GM12891 (cell line): Measurements from ENCODE around the gene ZSCAN29.

Experiments
- DNase-seq: peaks from one replicate; pipeline ENCODE4 v3.0.0; 2011; ENCODE audit warnings: low spot score; ENCODE audit not compliant: insufficient read length
- FAIRE-seq: peaks from 2 replicates; lab custom pipeline; 2011; peaks lifted over from hg19 to GRCh38; lab: Jason Lieb, UNC
- PAX5 ChIP-seq: IDR thresholded peaks from 2 replicates; pipeline ENCODE4 v1.6.1; 2011; ENCODE audit warnings: low read length, moderate library complexity, mild to moderate bottlenecking; ENCODE audit not compliant: insufficient read depth, severe bottlenecking
- POLR2A ChIP-seq: IDR thresholded peaks from 2 replicates; pipeline ENCODE4 v1.6.1; 2011; ENCODE audit warnings: low read depth, low read length, control low read depth
- POLR2AphosphoS5 ChIP-seq: IDR thresholded peaks from 2 replicates; pipeline ENCODE4 v1.6.1; 2011; ENCODE audit warnings: low read depth, low read length, control low read depth
- POU2F2 ChIP-seq: IDR thresholded peaks from 2 replicates; pipeline ENCODE4 v1.6.1; 2011; ENCODE audit warnings: low read depth, mild to moderate bottlenecking, control low read depth, low read length, moderate library complexity
- SPI1 ChIP-seq: IDR thresholded peaks from 2 replicates; pipeline ENCODE4 v1.6.1; 2011; ENCODE audit warnings: low read depth, low read length, control low read depth
- TAF1 ChIP-seq: IDR thresholded peaks from 2 replicates; pipeline ENCODE4 v1.6.1; 2011; ENCODE audit warnings: low read depth, low read length, control low read depth

Gene ZSCAN29

DNA sequence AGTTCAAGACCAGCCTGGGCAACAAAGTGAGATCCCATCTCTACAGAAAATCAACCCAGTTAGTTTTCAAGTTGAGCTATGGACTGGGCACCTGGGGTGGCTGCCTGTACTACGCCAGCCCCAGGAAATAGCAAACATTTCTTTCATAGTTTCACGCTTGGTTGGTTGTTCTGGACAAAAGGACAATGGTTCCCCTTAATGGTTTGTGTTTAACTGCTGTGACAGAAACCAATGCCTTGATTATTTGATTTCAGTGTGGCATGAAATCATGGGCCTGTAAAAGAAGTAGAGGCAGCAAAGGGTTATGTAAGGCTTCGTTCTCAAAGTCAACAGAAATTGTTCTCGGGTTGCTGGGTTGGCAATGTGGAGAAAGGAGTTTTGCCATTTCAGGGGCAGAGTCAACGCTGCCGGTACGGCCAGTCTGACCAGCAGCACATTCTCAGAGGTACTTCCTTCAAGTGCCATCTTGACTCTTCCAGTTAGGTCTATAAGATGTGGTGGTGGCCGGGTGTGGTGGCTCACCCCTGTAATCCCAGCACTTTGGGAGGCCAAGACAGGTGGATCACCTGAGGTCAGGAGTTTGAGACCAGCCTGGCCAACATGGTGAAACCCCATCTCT lies 53.2 kb downstream of the ZSCAN29 start:
- FAIRE-seq: no peak
- no peak for TF ChIP-seq POLR2AphosphoS5
- TF ChIP-seq PAX5: no peak
- no peak for TF ChIP-seq TAF1
- no peak for TF ChIP-seq POLR2A
- no peak for TF ChIP-seq SPI1
- no peak for TF ChIP-seq POU2F2
- DNase-seq: no peak

DNA sequence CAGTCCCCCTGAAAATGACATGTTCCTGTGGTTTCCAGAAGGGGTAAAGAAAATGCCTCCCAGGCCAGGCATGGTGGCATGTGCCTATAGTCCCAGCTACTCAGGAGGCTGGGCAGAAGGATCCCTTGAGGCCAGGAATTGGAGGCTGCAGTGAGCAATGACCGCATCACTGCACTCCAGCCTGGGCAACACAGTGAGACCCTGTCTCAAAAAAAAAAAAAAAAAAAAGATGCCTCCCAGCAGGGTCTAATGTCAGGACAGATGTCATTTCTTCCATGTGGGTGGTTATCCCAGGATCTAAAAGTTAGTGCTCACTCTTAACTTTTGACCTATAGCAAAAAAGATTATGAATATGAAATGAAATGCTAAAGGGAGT lies 53.9 kb downstream of the ZSCAN29 start:
- DNase-seq: no peak
- TF ChIP-seq POLR2AphosphoS5 (no peak), SPI1 (no peak), PAX5 (no peak), POLR2A (no peak), TAF1 (no peak), POU2F2 (no peak)
- FAIRE-seq: no peak

DNA sequence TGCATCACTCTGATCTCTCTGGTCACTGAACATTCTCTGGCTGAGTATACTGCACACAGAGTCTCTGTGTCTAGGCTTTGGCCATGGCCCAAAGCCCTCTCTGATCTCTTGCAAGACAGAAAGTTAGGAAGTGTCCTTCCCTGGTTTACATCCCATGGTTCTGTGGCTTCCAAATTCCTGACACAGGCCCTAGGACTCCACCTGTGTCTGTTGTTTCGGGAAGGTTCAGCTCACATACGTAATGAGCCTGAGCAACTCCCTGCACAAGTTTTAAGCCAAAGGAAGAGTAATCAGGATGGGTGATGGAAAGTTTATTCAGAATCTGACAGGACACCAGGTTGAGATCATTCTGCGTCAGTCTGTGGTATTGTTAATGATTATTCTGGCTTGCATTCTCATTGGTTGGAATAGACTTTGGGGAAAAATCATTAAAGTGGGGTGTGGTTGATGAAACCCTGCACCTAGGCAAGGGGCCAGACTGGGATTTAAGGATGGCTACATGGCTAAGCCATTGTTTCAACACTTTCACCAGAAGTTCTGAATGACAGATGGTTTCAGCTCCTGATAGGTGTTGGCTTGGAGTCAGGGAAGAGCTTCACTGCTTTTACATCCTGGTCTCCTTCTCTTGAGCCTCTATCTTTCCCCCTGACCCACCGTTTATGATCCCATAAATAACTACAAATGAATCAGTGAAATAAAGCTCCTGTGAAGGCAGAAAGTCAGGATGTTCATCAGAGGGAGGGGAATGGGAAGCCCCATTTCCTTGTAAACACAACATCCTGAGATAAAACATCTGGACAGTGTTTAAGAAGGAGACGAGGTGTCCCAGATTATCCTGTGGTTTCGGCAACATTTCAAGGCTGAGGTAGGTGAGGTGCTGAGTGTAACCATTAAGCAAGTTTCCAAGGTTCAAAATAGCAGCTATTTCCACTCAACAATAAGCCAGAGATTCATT lies 54.5 kb downstream of the ZSCAN29 start:
- TF ChIP-seq POLR2A: no peak
- no peak for TF ChIP-seq SPI1
- TF ChIP-seq POU2F2: no peak
- FAIRE-seq: no peak

DNA sequence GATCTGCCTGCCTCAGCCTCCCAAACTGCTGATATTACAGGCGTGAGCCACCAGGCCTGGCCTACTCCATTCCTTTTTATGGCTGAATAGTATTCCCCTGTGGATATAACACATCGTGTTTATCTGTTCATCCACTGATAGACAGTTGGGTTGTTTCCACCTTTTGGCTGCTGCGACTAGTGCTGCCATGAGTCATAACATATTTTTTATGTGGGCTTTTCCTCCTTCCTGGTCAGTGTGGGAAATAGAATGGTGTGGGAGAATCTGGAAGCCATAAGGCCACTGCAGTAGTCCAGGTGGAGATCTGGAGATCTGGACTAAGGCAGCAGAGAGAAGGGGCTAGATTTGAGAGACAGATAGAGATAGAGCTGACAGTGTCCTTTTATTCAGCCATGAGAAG lies 56.7 kb downstream of the ZSCAN29 start:
- no peak for DNase-seq
- TF ChIP-seq PAX5 (no peak), POU2F2 (no peak), TAF1 (no peak), POLR2A (no peak), SPI1 (no peak), POLR2AphosphoS5 (no peak)
- no peak for FAIRE-seq

More for the DNA sequence above, 54.5 kb downstream of the ZSCAN29 start:
- DNase-seq: no peak

DNA sequence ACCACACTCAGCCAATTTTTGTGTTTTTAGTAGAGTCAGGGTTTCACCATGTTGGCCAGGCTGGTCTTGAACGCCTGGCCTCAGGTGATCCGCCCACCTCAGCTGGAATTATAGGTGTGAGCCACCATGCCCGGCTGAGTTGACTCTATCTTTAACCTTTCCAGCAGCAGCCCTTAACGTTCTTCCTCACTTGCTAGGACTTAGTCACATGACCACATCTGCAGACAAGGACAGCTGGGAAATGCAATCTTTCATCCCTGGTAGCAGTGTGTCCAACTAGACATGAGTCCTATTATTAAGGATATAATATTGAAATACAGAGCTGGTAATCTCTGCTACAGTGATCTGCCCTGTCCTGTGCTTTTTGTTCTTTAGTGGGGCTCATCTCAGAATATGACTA lies 58.5 kb downstream of the ZSCAN29 start:
- TF ChIP-seq SPI1 (no peak), TAF1 (no peak), POLR2AphosphoS5 (no peak), PAX5 (no peak), POU2F2 (no peak), POLR2A (no peak)
- FAIRE-seq: no peak
- no peak for DNase-seq
